Measurements from ENCODE around the gene VPS51. TPM values are rescaled to one million over a fixed set of nuclear protein-coding genes. Genes with fewer than 3 reads are reported as not detected.

VPS51 gene
- total RNA-seq, 3 donors from 2014 or later (not counting 1 experiment from before 2014, with no cell fraction given): 180 to 197 (median 184) TPM

- H3K4me3 Mint-ChIP-seq: no peak overlapping the region
- H3K27ac Mint-ChIP-seq: peak overlapping the region in 1 of 2 donors; percentile 36
- Histone ChIP-seq H3K36me3 (ENCODE audit: control insufficient read depth, insufficient read depth, low read length) (peaks cover 81% of the 10 kb centered on the region), H3K9me3 (ENCODE audit: control insufficient read depth, insufficient read depth, low read length) (no peaks in the 10 kb centered on the region), H3K27me3 (ENCODE audit: control insufficient read depth, insufficient read depth, low read length) (no peaks in the 10 kb centered on the region), H3K4me3 (ENCODE audit: low read length) (no peak overlapping the region), H3K27ac (ENCODE audit: low read length) (no peak overlapping the region), H3K4me1 (ENCODE audit: control insufficient read depth, insufficient read depth, low read length) (peaks cover 36% of the 10 kb centered on the region)
- intact Hi-C loops (cut with micrococcal nuclease): no loop called here
- ATAC-seq (no peak), DNase-seq (no peak)
- H3K36me3 Mint-ChIP-seq: no peaks in the 10 kb centered on the region
- 94% methylated on average over 15 of the region's 15 CpGs for WGBS (ENCODE audit: insufficient coverage)
- peaks cover 9 to 20% of the 10 kb centered on the region in 2 donors for H3K4me1 Mint-ChIP-seq
- TF ChIP-seq CTCF (IDR thresholded peaks at IDR 0.05): no peak
- no peaks in the 10 kb centered on the region for H3K9me3 Mint-ChIP-seq
- H3K27me3 Mint-ChIP-seq (ENCODE audit: low read depth in 2 of 2): no peaks in the 10 kb centered on the region
Observed at GRCh38 chr11:65128182-65129145, 32.5 kb downstream of the VPS51 start.

GRCh38 chr11:65129649-65130441 lies 33.8 kb downstream of the VPS51 start:
- no peak overlapping the region for H3K27ac Mint-ChIP-seq
- no peaks in the 10 kb centered on the region for H3K27me3 Mint-ChIP-seq (ENCODE audit: low read depth in 2 of 2)
- Histone ChIP-seq H3K4me3 (ENCODE audit: low read length) (no peak overlapping the region), H3K36me3 (ENCODE audit: control insufficient read depth, insufficient read depth, low read length) (peaks cover 76% of the 10 kb centered on the region), H3K27me3 (ENCODE audit: control insufficient read depth, insufficient read depth, low read length) (no peaks in the 10 kb centered on the region), H3K27ac (ENCODE audit: low read length) (no peak overlapping the region), H3K4me1 (ENCODE audit: control insufficient read depth, insufficient read depth, low read length) (peaks cover 42% of the 10 kb centered on the region), H3K9me3 (ENCODE audit: control insufficient read depth, insufficient read depth, low read length) (no peaks in the 10 kb centered on the region)
- TF ChIP-seq CTCF (IDR thresholded peaks at IDR 0.05): no peak
- peaks cover 14 to 34% of the 10 kb centered on the region in 2 donors for H3K4me1 Mint-ChIP-seq
- H3K36me3 Mint-ChIP-seq: no peaks in the 10 kb centered on the region
- DNase-seq (peak in 1 of 2 donors; percentile 6), ATAC-seq (no peak)
- 85% methylated on average over 12 of the region's 13 CpGs for WGBS (ENCODE audit: insufficient coverage)
- no peaks in the 10 kb centered on the region for H3K9me3 Mint-ChIP-seq
- intact Hi-C loops (cut with micrococcal nuclease): no loop called here
- H3K4me3 Mint-ChIP-seq: no peak overlapping the region

GRCh38 chr11:65130631-65131416 lies 34.8 kb downstream of the VPS51 start:
- Mint-ChIP-seq H3K27ac (peak overlapping the region in 1 of 2 donors; percentile 30), H3K4me3 (no peak overlapping the region), H3K9me3 (no peaks in the 10 kb centered on the region), H3K4me1 (peaks cover 23 to 43% of the 10 kb centered on the region in 2 donors), H3K27me3 (ENCODE audit: low read depth in 2 of 2) (no peaks in the 10 kb centered on the region), H3K36me3 (no peaks in the 10 kb centered on the region)
- no peak overlapping the region for H3K27ac ChIP-seq (ENCODE audit: low read length)
- no peak for TF ChIP-seq CTCF (IDR thresholded peaks at IDR 0.05)
- H3K9me3 ChIP-seq (ENCODE audit: control insufficient read depth, insufficient read depth, low read length): no peaks in the 10 kb centered on the region
- intact Hi-C loops (cut with micrococcal nuclease): no loop called here
- ATAC-seq (no peak), DNase-seq (no peak)
- no peaks in the 10 kb centered on the region for H3K27me3 ChIP-seq (ENCODE audit: control insufficient read depth, insufficient read depth, low read length)
- 83% methylated on average over 19 of the region's 19 CpGs for WGBS (ENCODE audit: insufficient coverage)
- H3K36me3 ChIP-seq (ENCODE audit: control insufficient read depth, insufficient read depth, low read length): peaks cover 66% of the 10 kb centered on the region
- no peak overlapping the region for H3K4me3 ChIP-seq (ENCODE audit: low read length)
- H3K4me1 ChIP-seq (ENCODE audit: control insufficient read depth, insufficient read depth, low read length): peaks cover 50% of the 10 kb centered on the region

Data from natural killer cell (primary cell).